Endothelial cell of umbilical vein (primary cell): ENCODE data around the gene SMURF2. TPM values are rescaled to one million over a fixed set of nuclear protein-coding genes. Genes with fewer than 3 reads are reported as not detected.

Source experiments
- BruUV-seq: library from RNA; stranded (reverse); fragments of 400-500 nt; replicated peaks from 2 replicates; lab custom pipeline; 2021; lab: Mats Ljungman, UMichigan
- CTCF ChIA-PET: fragments of 300-600, 350-600 bp; sonication (Branson Sonifier 250); formaldehyde crosslinking; loops from one replicate; lab custom pipeline; 2021; ENCODE audit warnings: antibody characterized with exemption, inconsistent platforms; lab: Charles Lee
- POLR2A ChIA-PET: fragments of 300-600, 350-600 bp; sonication (Branson Sonifier 250); formaldehyde crosslinking; loops from one replicate; lab custom pipeline; 2021; ENCODE audit warnings: antibody characterized with exemption, inconsistent platforms; lab: Charles Lee
- DNase-seq: peaks from one replicate; pipeline ENCODE4 v3.0.0-alpha.2; 2011; ENCODE audit warnings: low read depth, low spot score
- FAIRE-seq: peaks from 2 replicates; lab custom pipeline; 2011; peaks lifted over from hg19 to GRCh38; lab: Jason Lieb, UNC
- H2AFZ ChIP-seq: 2 replicates; pipeline ENCODE4 v1.6.0; 2012; ENCODE audit warnings: low read depth, low read length, control low read depth, inconsistent platforms
- H3K27ac ChIP-seq: 2 replicates; pipeline ENCODE4 v1.5.1; 2011; ENCODE audit warnings: low read depth, mild to moderate bottlenecking, control low read depth, low read length, moderate library complexity; ENCODE audit not compliant: insufficient read depth
- H3K27me3 ChIP-seq, 2 experiments: 2 replicates each; pipeline versions ENCODE4 v1.6.0 to v1.6.1; 2011; ENCODE audit warnings: low read length in 2 of 2, mixed read lengths in 1 of 2; ENCODE audit not compliant: control insufficient read depth in 2 of 2, insufficient read depth in 2 of 2
- H3K36me3 ChIP-seq, 2 experiments: 2 replicates in 1 of 2; 3 replicates in 1 of 2; pipeline ENCODE4 v1.5.1; 2011; ENCODE audit warnings: low read length in 2 of 2, mild to moderate bottlenecking in 1 of 2, moderate library complexity in 1 of 2; ENCODE audit not compliant: control insufficient read depth in 2 of 2, insufficient read depth in 2 of 2; ENCODE audit errors: extremely low read depth in 1 of 2
- H3K4me1 ChIP-seq: 3 replicates; pipeline ENCODE4 v1.5.1; 2011; ENCODE audit warnings: mild to moderate bottlenecking, low read length; ENCODE audit not compliant: control insufficient read depth, insufficient read depth; ENCODE audit errors: extremely low read depth
- H3K4me2 ChIP-seq: 2 replicates; pipeline ENCODE4 v1.6.1; 2011; ENCODE audit warnings: low read length, control low read depth, mixed read lengths; ENCODE audit not compliant: insufficient read depth
- H3K4me3 ChIP-seq, 3 experiments: fragments of 200-600 bp in 1 of 3; sonication (generic), shearing (Covaris generic) in 1 of 3; replicated peaks in 1 of 3; 2 replicates each; pipeline ENCODE4 v1.5.1; 2011 to 2016; ENCODE audit warnings: control low read depth in 3 of 3, low read length in 3 of 3, mild to moderate bottlenecking in 2 of 3, inconsistent platforms in 1 of 3, low read depth in 1 of 3, moderate library complexity in 1 of 3; ENCODE audit not compliant: insufficient read depth in 1 of 3
- H3K79me2 ChIP-seq: 2 replicates; pipeline ENCODE4 v1.6.0; 2012; ENCODE audit warnings: low read length, inconsistent platforms; ENCODE audit not compliant: control insufficient read depth, insufficient read depth
- H3K9ac ChIP-seq: replicated peaks from 2 replicates; pipeline ENCODE3; 2011; ENCODE audit warnings: low read length, control low read depth; ENCODE audit not compliant: insufficient read depth; ENCODE audit errors: extremely low read depth
- H3K9me1 ChIP-seq: replicated peaks from 3 replicates; pipeline ENCODE4 v1.6.0; 2011; ENCODE audit warnings: mild to moderate bottlenecking, low read length; ENCODE audit not compliant: control insufficient read depth, insufficient read depth; ENCODE audit errors: extremely low read depth
- H3K9me3 ChIP-seq: replicated peaks from 2 replicates; pipeline ENCODE4 v1.5.1; 2012; ENCODE audit warnings: low read length, inconsistent platforms; ENCODE audit not compliant: control insufficient read depth, insufficient read depth
- H4K20me1 ChIP-seq: replicated peaks from 2 replicates; pipeline ENCODE3; 2011; ENCODE audit warnings: mild to moderate bottlenecking, low read length; ENCODE audit not compliant: control insufficient read depth, insufficient read depth; ENCODE audit errors: extremely low read depth
- EZH2 ChIP-seq: IDR thresholded peaks from 2 replicates; pipeline ENCODE4 v1.6.1; 2012; ENCODE audit warnings: borderline replicate concordance, low read depth, mild to moderate bottlenecking, moderate library complexity, low read length, inconsistent platforms; ENCODE audit not compliant: severe bottlenecking
- FOS ChIP-seq: IDR thresholded peaks from 2 replicates; pipeline ENCODE4 v1.6.1; 2011; ENCODE audit warnings: mild to moderate bottlenecking, low read length, moderate library complexity, borderline replicate concordance; ENCODE audit not compliant: insufficient read depth
- GATA2 ChIP-seq: IDR thresholded peaks from 2 replicates; pipeline ENCODE4 v1.7.0; 2011; ENCODE audit warnings: low read depth, mild to moderate bottlenecking, moderate library complexity, mixed read lengths, low read length; ENCODE audit not compliant: insufficient read length, insufficient read depth
- JUN ChIP-seq: IDR thresholded peaks from 2 replicates; pipeline ENCODE4 v1.6.1; 2011; ENCODE audit warnings: borderline replicate concordance, low read depth; ENCODE audit not compliant: insufficient read length, insufficient read depth
- MYC ChIP-seq: IDR thresholded peaks from one replicate; pipeline ENCODE4 v1.6.1; 2011; ENCODE audit warnings: mild to moderate bottlenecking, low read depth, low read length
- POLR2A ChIP-seq: IDR thresholded peaks from 2 replicates; pipeline ENCODE4 v1.6.1; 2012; ENCODE audit warnings: low read depth, mild to moderate bottlenecking, control low read depth, low read length
- POLR2AphosphoS5 ChIP-seq: IDR thresholded peaks from 2 replicates; pipeline ENCODE4 v1.6.1; 2012; ENCODE audit warnings: low read depth, mild to moderate bottlenecking, control low read depth, low read length, moderate library complexity; ENCODE audit not compliant: insufficient read depth
- dilution Hi-C: fragments of 300-500 bp; cut with MboI; formaldehyde crosslinking; loops from one replicate; pipeline ENCODE4 v1.15.0; 2019; ENCODE audit warnings: low sequenced_read_pairs; ENCODE audit not compliant: extremely low pct_ligation_motif_present
- intact Hi-C: fragments of 100-400 bp; cut with micrococcal nuclease; formaldehyde crosslinking; loops from one replicate; pipeline ENCODE4 v1.10.0; 2022
- polyA plus RNA-seq, 4 experiments: library from polyadenylated mRNA; depleted of rRNA in 3 of 4; stranded (reverse) in 3 of 4; unstranded in 1 of 4; fragments of >200 nt; gene quantifications; 2 replicates each; pipeline versions ENCODE4 v1.2.1 to v1.2.3, GENCODE V29; 2011 to 2012; ENCODE audit warnings: missing spikeins in 1 of 4
- total RNA-seq: library from RNA; stranded (reverse); gene quantifications from 2 replicates; pipeline ENCODE4 v1.2.3, GENCODE V29; 2021
- TF ChIP-seq, protein P1 (sequence below): IDR thresholded peaks from 2 replicates; pipeline ENCODE4 v1.6.1; 2011; ENCODE audit not compliant: insufficient read depth, insufficient read length
- TF ChIP-seq, protein P2 (sequence below), 2 donors: IDR thresholded peaks; 1 replicate in 1 of 2; 2 replicates in 1 of 2; pipeline ENCODE4 v1.5.1; 2011; ENCODE audit warnings: low read length in 2 of 2, mild to moderate bottlenecking in 2 of 2, moderate library complexity in 2 of 2, control low read depth in 1 of 2, inconsistent platforms in 1 of 2, low read depth in 1 of 2; ENCODE audit not compliant: insufficient read depth in 1 of 2; ENCODE audit errors: extremely low read depth in 1 of 2

SMURF2 gene
- total and polyA plus RNA-seq, 2 donors (not counting 3 experiments of a cell fraction or from before 2014, with no cell fraction given) = 32.9 to 105 TPM

DNA sequence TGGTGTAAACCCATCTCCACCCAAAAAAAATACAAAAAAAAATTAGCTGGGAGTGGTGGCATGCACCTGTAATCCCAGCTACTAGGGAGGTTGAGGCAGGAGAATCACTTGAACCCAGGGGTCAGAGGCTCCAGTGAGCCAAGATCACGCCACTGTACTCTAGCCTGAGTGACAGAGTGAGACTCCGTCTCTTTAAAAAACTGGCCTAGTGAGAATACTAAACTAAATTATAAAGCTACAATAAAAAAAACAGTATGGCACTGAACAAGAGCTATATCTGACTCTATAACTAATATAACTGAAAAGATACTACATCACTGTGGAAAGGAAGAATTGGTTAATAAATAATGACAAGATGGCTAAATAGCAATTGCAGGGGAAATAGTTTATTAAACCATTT lies 6.4 kb downstream of the SMURF2 start:
- Histone ChIP-seq H3K9me1 (no peaks in the 10 kb centered on the region), H3K4me2 (no peak overlapping the region), H3K79me2 (peaks cover 99% of the 10 kb centered on the region), H3K36me3 (no peaks in the 10 kb centered on the region), H2AFZ (no peak overlapping the region), H3K27ac (no peak overlapping the region), H3K9ac (no peak overlapping the region), H3K4me1 (peaks cover 36% of the 10 kb centered on the region), H4K20me1 (peaks cover 12% of the 10 kb centered on the region), H3K9me3 (no peaks in the 10 kb centered on the region), H3K4me3 (no peak overlapping the region), H3K27me3 (no peaks in the 10 kb centered on the region)
- TF ChIP-seq, protein P1, sequence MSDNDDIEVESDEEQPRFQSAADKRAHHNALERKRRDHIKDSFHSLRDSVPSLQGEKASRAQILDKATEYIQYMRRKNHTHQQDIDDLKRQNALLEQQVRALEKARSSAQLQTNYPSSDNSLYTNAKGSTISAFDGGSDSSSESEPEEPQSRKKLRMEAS = no peak
- no peak for TF ChIP-seq EZH2
- CTCF ChIA-PET = interaction anchor here (1.2 to 3.5 kb wide), 2 partner anchors 52 to 81 kb away, joined by 4 to 15 read pairs; no protein-coding TSS in a partner anchor
- dilution Hi-C loops (no loop called here), intact Hi-C loops (no loop called here)
- no TSS peak for BruUV-seq
- POLR2A ChIA-PET = interaction anchor here (0.7 kb wide), 1 partner anchor 9 kb away, joined by 10 read pairs; no protein-coding TSS in a partner anchor
- DNase-seq (no peak), FAIRE-seq (no peak)

DNA sequence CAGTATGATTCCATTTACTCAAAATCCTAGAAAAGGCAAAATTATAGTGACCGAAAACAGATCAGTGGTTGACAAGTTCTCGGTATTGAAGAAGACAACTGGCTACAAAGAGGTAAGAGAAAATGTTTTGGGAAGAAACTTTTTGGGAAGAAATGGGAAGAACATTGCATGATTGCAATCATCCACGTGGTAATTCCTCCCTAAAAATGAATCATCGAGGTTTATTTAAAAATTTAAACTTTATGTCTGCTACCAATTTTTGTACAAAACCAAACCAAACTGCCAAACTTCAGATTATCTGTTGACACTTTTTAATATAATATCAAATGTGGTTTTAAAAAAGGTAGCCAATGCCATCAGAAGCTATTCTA lies 8.1 kb downstream of the SMURF2 start:
- CTCF ChIA-PET = interaction anchor here (1.0 kb wide), 1 partner anchor 74 kb away, joined by 3 read pairs; no protein-coding TSS in a partner anchor
- no peak overlapping the region for H2AFZ ChIP-seq
- DNase-seq (no peak), FAIRE-seq (no peak)
- no peak overlapping the region for H3K27ac ChIP-seq
- H3K4me2 ChIP-seq = peak overlapping the region; percentile 52
- no peak overlapping the region for H3K4me3 ChIP-seq
- POLR2A ChIA-PET = no interaction called here
- no peaks in the 10 kb centered on the region for H3K9me1 ChIP-seq
- peaks cover 16% of the 10 kb centered on the region for H4K20me1 ChIP-seq
- BruUV-seq = no TSS peak
- dilution Hi-C loops = no loop called here
- no peaks in the 10 kb centered on the region for H3K36me3 ChIP-seq
- TF ChIP-seq, protein P1 = no peak
- TF ChIP-seq, protein P2, sequence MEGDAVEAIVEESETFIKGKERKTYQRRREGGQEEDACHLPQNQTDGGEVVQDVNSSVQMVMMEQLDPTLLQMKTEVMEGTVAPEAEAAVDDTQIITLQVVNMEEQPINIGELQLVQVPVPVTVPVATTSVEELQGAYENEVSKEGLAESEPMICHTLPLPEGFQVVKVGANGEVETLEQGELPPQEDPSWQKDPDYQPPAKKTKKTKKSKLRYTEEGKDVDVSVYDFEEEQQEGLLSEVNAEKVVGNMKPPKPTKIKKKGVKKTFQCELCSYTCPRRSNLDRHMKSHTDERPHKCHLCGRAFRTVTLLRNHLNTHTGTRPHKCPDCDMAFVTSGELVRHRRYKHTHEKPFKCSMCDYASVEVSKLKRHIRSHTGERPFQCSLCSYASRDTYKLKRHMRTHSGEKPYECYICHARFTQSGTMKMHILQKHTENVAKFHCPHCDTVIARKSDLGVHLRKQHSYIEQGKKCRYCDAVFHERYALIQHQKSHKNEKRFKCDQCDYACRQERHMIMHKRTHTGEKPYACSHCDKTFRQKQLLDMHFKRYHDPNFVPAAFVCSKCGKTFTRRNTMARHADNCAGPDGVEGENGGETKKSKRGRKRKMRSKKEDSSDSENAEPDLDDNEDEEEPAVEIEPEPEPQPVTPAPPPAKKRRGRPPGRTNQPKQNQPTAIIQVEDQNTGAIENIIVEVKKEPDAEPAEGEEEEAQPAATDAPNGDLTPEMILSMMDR (IDR thresholded peaks at IDR 0.05; ENCODE audit: extremely low read depth in 1 of 2, insufficient read depth in 1 of 2, low read depth in 1 of 2, low read length in 2 of 2) = no peak
- TF ChIP-seq JUN (no peak), POLR2AphosphoS5 (no peak), EZH2 (no peak), POLR2A (no peak), FOS (no peak), MYC (no peak), GATA2 (no peak)
- H3K9me3 ChIP-seq = no peaks in the 10 kb centered on the region
- peaks cover 100% of the 10 kb centered on the region for H3K79me2 ChIP-seq
- H3K27me3 ChIP-seq = no peaks in the 10 kb centered on the region
- no peak overlapping the region for H3K9ac ChIP-seq
- peaks cover 44% of the 10 kb centered on the region for H3K4me1 ChIP-seq
- intact Hi-C loops = no loop called here
